Neural cell (in vitro differentiated cells): ENCODE measurements around the gene DDX54. TPM values are rescaled to one million over a fixed set of nuclear protein-coding genes. Genes with fewer than 3 reads are reported as not detected.
A peak's percentile ranks its signal among the peaks of the same experiment; 100 is the strongest.

Experiments
- H2AFZ ChIP-seq: fragments of 200-600, 300-800 bp; sonication (generic), shearing (Covaris generic); 2 replicates; pipeline ENCODE4 v1.6.0; 2014; ENCODE audit warnings: low read depth, mild to moderate bottlenecking, antibody characterized with exemption, low read length, moderate library complexity
- H3F3A ChIP-seq: fragments of 200-600 bp; shearing (Covaris generic); 2 replicates; pipeline ENCODE4 v1.6.1; 2016; ENCODE audit warnings: mild to moderate bottlenecking, moderate library complexity, mixed read lengths, antibody characterized with exemption, low read length; ENCODE audit not compliant: insufficient read depth, poor library complexity, severe bottlenecking
- H3K27ac ChIP-seq: fragments of 200-600, 300-800 bp; sonication (generic), shearing (Covaris generic); 2 replicates; pipeline ENCODE4 v1.5.1; 2014; ENCODE audit warnings: mild to moderate bottlenecking, low read length, moderate library complexity
- H3K27me3 ChIP-seq: fragments of 300-800, 200-600 bp; sonication (generic), shearing (Covaris generic); 2 replicates; pipeline ENCODE4 v1.6.0; 2014; ENCODE audit warnings: mild to moderate bottlenecking, low read depth, low read length, moderate library complexity; ENCODE audit not compliant: insufficient read depth
- H3K36me3 ChIP-seq: fragments of 300-800, 200-600 bp; sonication (generic), shearing (Covaris generic); 2 replicates; pipeline ENCODE4 v1.5.1; 2014; ENCODE audit warnings: mild to moderate bottlenecking, antibody characterized with exemption, low read length, moderate library complexity; ENCODE audit not compliant: insufficient read depth
- H3K4me2 ChIP-seq: fragments of 300-800, 200-600 bp; sonication (generic), shearing (Covaris generic); 2 replicates; pipeline ENCODE4 v1.6.0; 2014; ENCODE audit warnings: mild to moderate bottlenecking, low read length
- H3K4me3 ChIP-seq: fragments of 300-800, 200-600 bp; sonication (generic), shearing (Covaris generic); 2 replicates; pipeline ENCODE4 v1.5.1; 2014; ENCODE audit warnings: mild to moderate bottlenecking, low read length, moderate library complexity
- H3K79me2 ChIP-seq: fragments of 200-600 bp; shearing (Covaris generic); replicated peaks from 2 replicates; pipeline ENCODE4 v1.6.0; 2014; ENCODE audit warnings: mild to moderate bottlenecking, low read length, moderate library complexity; ENCODE audit not compliant: insufficient read depth
- H3K9ac ChIP-seq: fragments of 300-800, 200-600 bp; sonication (generic), shearing (Covaris generic); 2 replicates; pipeline ENCODE4 v1.6.1; 2016; ENCODE audit warnings: mild to moderate bottlenecking, low read length, mixed read lengths
- H3K9me2 ChIP-seq: fragments of 200-600 bp; shearing (Covaris generic); 2 replicates; pipeline ENCODE4 v1.6.1; 2016; ENCODE audit warnings: mild to moderate bottlenecking, low read length, mixed read lengths; ENCODE audit not compliant: insufficient read depth
- H3K9me3 ChIP-seq: fragments of 200-600, 300-800 bp; sonication (generic), shearing (Covaris generic); 2 replicates; pipeline ENCODE4 v1.6.1; 2016; ENCODE audit warnings: mild to moderate bottlenecking, mixed run types, low read length, moderate library complexity, mixed read lengths
- H4K20me1 ChIP-seq: fragments of 200-600 bp; shearing (Covaris generic); 2 replicates; pipeline ENCODE4 v1.6.1; 2016; ENCODE audit warnings: mild to moderate bottlenecking, mixed run types; ENCODE audit not compliant: insufficient read depth
- EP300 ChIP-seq: fragments of 450-650 bp; conservative IDR thresholded peaks from 2 replicates; pipeline ENCODE4 v1.6.1; 2014; ENCODE audit warnings: antibody characterized with exemption, mild to moderate bottlenecking, moderate library complexity; ENCODE audit not compliant: poor library complexity, severe bottlenecking
- EZH2 ChIP-seq: fragments of 200-600, 300-800 bp; shearing (Covaris generic), sonication (generic); IDR thresholded peaks from 2 replicates; pipeline ENCODE4 v1.6.1; 2014; ENCODE audit warnings: antibody characterized with exemption, low read length, borderline replicate concordance, mild to moderate bottlenecking; ENCODE audit not compliant: insufficient read depth, poor library complexity, severe bottlenecking
- MXI1 ChIP-seq: fragments of 450-650 bp; conservative IDR thresholded peaks from 2 replicates; pipeline ENCODE4 v1.6.1; 2014; ENCODE audit warnings: antibody characterized with exemption, mild to moderate bottlenecking; ENCODE audit not compliant: poor library complexity, severe bottlenecking
- POLR2AphosphoS5 ChIP-seq: IDR thresholded peaks from 2 replicates; pipeline ENCODE4 v1.6.1; 2012
- RAD21 ChIP-seq: fragments of 450-650 bp; conservative IDR thresholded peaks from 2 replicates; pipeline ENCODE4 v1.6.1; 2014; ENCODE audit warnings: antibody characterized with exemption, mild to moderate bottlenecking, moderate library complexity
- SMC3 ChIP-seq: fragments of 450-650 bp; conservative IDR thresholded peaks from 2 replicates; pipeline ENCODE4 v1.6.1; 2014; ENCODE audit warnings: antibody characterized with exemption, mild to moderate bottlenecking, moderate library complexity; ENCODE audit not compliant: poor library complexity
- TAF1 ChIP-seq: IDR thresholded peaks from 2 replicates; pipeline ENCODE4 v1.6.1; 2012; ENCODE audit warnings: low read depth
- polyA plus RNA-seq: library from polyadenylated mRNA; depleted of rRNA; stranded (reverse); fragments of >200 nt; gene quantifications from 2 replicates; pipeline ENCODE4 v1.2.3, GENCODE V29; 2014
- TF ChIP-seq, protein P1 (sequence below): IDR thresholded peaks from 2 replicates; pipeline ENCODE4 v1.6.1; 2012; ENCODE audit warnings: borderline replicate concordance
- TF ChIP-seq, protein P2 (sequence below): fragments of 450-650 bp; IDR thresholded peaks from 2 replicates; pipeline ENCODE4 v1.5.1; 2014; ENCODE audit warnings: antibody characterized with exemption, mild to moderate bottlenecking, moderate library complexity; ENCODE audit not compliant: poor library complexity, severe bottlenecking

The DDX54 gene
- polyA plus RNA-seq, 1 donor from 2014 or later, result 63.3 TPM

DNA sequence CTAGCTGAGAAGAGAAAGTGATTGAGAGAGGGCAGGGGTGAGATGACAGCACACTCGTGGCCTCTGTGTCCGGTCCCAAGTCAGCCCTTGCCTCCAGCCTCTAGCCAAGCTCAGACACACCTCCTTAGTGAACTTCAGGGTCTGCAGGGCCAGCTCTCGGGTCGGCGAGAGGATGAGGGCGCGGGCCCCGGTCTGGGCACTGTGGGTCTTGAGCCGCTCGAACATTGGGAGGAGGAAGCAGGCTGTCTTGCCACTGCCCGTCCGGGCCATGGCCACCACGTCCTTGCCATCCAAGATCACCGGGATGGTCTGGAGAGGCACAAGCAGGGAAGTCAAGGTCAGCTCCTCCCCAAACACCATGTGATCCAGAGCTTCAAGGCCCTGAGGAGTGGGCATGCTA lies 6.3 kb downstream of the DDX54 start:
- H3K9me3 ChIP-seq, result no peaks in the 10 kb centered on the region
- H3K79me2 ChIP-seq, result peaks cover 5% of the 10 kb centered on the region
- no peaks in the 10 kb centered on the region for H3F3A ChIP-seq
- H3K4me2 ChIP-seq, result no peak overlapping the region
- TF ChIP-seq RAD21 (no peak), MXI1 (no peak), EP300 (no peak), POLR2AphosphoS5 (no peak), EZH2 (no peak), SMC3 (no peak)
- TF ChIP-seq, protein P1, sequence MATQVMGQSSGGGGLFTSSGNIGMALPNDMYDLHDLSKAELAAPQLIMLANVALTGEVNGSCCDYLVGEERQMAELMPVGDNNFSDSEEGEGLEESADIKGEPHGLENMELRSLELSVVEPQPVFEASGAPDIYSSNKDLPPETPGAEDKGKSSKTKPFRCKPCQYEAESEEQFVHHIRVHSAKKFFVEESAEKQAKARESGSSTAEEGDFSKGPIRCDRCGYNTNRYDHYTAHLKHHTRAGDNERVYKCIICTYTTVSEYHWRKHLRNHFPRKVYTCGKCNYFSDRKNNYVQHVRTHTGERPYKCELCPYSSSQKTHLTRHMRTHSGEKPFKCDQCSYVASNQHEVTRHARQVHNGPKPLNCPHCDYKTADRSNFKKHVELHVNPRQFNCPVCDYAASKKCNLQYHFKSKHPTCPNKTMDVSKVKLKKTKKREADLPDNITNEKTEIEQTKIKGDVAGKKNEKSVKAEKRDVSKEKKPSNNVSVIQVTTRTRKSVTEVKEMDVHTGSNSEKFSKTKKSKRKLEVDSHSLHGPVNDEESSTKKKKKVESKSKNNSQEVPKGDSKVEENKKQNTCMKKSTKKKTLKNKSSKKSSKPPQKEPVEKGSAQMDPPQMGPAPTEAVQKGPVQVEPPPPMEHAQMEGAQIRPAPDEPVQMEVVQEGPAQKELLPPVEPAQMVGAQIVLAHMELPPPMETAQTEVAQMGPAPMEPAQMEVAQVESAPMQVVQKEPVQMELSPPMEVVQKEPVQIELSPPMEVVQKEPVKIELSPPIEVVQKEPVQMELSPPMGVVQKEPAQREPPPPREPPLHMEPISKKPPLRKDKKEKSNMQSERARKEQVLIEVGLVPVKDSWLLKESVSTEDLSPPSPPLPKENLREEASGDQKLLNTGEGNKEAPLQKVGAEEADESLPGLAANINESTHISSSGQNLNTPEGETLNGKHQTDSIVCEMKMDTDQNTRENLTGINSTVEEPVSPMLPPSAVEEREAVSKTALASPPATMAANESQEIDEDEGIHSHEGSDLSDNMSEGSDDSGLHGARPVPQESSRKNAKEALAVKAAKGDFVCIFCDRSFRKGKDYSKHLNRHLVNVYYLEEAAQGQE, result no peak
- H3K9ac ChIP-seq, result no peak overlapping the region
- no peaks in the 10 kb centered on the region for H3K9me2 ChIP-seq
- H2AFZ ChIP-seq, result no peak overlapping the region
- H3K4me3 ChIP-seq, result no peak overlapping the region
- H3K27me3 ChIP-seq, result no peaks in the 10 kb centered on the region
- H4K20me1 ChIP-seq, result no peaks in the 10 kb centered on the region
- no peak overlapping the region for H3K27ac ChIP-seq
- peaks cover 8% of the 10 kb centered on the region for H3K36me3 ChIP-seq

DNA sequence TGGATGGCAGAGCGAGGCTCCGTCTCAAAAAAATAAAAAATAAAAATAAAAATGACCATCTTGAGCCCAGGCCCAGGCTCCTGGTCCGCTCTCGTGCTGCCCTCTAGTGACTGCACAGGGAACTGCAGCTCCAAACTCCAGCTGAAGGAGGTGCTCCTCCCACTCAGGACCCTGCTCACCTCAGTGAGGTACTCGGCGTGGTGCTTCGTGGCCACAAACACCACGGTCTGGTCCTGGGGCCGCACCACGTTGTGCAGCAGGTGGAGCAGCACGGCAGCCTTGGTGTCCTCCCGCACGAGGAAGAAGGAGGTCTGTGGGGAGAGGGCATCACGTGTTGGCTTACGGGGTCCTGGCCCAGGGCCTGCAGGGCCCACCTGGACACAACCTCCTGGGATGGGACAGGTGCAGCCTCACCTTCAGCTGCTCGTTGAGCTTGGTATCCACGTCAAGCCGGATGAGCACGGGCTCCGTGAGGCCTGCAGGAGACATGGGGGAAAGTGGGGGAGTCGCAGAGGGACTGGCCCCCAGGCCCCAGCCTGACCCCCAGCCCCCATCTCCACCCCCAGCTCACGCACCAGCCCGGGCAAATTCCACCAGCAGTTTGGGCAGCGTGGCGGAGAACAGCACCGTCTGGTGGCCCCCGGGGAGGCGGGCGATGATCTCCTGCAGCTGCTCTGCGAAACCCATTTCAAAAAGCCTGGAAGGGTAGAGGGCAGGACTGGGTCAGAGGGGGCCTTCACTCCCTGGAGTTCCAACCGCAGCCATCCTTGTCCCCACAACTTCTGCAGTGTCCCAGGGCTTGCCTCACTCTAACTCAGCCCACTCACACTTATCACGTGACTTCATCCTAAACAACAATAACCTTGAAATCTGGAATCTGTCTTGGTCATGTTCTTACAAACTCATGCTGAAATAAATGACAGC lies 10.6 kb downstream of the DDX54 start:
- H3K27ac ChIP-seq, result no peak overlapping the region

More for the DNA sequence above, 10.6 kb downstream of the DDX54 start:
- Histone ChIP-seq H4K20me1 (no peaks in the 10 kb centered on the region), H3K9me2 (no peaks in the 10 kb centered on the region), H3K9me3 (no peaks in the 10 kb centered on the region), H3K79me2 (no peaks in the 10 kb centered on the region), H2AFZ (no peak overlapping the region), H3K4me2 (no peak overlapping the region), H3F3A (no peaks in the 10 kb centered on the region), H3K4me3 (no peak overlapping the region), H3K9ac (no peak overlapping the region), H3K36me3 (peaks cover 11% of the 10 kb centered on the region), H3K27me3 (no peaks in the 10 kb centered on the region)
- no peak for TF ChIP-seq EZH2
- no peak for TF ChIP-seq EP300
- TF ChIP-seq POLR2AphosphoS5, result no peak
- no peak for TF ChIP-seq TAF1
- TF ChIP-seq, protein P2, sequence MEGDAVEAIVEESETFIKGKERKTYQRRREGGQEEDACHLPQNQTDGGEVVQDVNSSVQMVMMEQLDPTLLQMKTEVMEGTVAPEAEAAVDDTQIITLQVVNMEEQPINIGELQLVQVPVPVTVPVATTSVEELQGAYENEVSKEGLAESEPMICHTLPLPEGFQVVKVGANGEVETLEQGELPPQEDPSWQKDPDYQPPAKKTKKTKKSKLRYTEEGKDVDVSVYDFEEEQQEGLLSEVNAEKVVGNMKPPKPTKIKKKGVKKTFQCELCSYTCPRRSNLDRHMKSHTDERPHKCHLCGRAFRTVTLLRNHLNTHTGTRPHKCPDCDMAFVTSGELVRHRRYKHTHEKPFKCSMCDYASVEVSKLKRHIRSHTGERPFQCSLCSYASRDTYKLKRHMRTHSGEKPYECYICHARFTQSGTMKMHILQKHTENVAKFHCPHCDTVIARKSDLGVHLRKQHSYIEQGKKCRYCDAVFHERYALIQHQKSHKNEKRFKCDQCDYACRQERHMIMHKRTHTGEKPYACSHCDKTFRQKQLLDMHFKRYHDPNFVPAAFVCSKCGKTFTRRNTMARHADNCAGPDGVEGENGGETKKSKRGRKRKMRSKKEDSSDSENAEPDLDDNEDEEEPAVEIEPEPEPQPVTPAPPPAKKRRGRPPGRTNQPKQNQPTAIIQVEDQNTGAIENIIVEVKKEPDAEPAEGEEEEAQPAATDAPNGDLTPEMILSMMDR, result peak; percentile 96
- no peak for TF ChIP-seq MXI1
- peak; percentile 96 for TF ChIP-seq SMC3
- TF ChIP-seq, protein P1, result no peak
- peak; percentile 95 for TF ChIP-seq RAD21
